Measurements from ENCODE around the gene SLC46A3. TPM values are rescaled to one million over a fixed set of nuclear protein-coding genes. Genes with fewer than 3 reads are reported as not detected.

Gene SLC46A3
- total RNA-seq, 4 donors from 2014 or later = 10.9 to 23.5 (median 13.3) TPM

GRCh38 chr13:28655561-28655960, 63.2 kb downstream of the SLC46A3 start:
- TF ChIP-seq, protein P1, sequence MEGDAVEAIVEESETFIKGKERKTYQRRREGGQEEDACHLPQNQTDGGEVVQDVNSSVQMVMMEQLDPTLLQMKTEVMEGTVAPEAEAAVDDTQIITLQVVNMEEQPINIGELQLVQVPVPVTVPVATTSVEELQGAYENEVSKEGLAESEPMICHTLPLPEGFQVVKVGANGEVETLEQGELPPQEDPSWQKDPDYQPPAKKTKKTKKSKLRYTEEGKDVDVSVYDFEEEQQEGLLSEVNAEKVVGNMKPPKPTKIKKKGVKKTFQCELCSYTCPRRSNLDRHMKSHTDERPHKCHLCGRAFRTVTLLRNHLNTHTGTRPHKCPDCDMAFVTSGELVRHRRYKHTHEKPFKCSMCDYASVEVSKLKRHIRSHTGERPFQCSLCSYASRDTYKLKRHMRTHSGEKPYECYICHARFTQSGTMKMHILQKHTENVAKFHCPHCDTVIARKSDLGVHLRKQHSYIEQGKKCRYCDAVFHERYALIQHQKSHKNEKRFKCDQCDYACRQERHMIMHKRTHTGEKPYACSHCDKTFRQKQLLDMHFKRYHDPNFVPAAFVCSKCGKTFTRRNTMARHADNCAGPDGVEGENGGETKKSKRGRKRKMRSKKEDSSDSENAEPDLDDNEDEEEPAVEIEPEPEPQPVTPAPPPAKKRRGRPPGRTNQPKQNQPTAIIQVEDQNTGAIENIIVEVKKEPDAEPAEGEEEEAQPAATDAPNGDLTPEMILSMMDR (IDR thresholded peaks at IDR 0.05; ENCODE audit: low read depth) = no peak

GRCh38 chr13:28654276-28654675, 64.5 kb downstream of the SLC46A3 start:
- TF ChIP-seq, protein P1 (IDR thresholded peaks at IDR 0.05; ENCODE audit: low read depth) = no peak

DNA sequence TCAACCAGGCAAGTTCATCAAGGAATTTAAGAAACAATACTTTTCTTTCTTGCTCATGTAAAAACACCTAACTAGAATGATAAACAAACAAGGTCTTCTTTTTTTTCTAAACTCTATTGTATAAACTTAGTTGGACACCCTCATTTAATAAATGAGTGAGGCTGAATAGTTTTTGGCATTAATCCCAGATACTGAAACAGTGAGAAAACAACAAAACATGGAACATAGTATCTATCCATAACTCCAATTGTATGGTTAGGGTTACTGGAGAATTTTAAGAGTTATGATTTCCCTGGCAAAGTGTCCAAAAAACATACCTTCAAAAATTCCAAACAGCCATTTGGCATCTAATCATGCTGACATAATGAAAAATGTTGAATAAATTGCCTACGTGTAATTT, 65.7 kb downstream of the SLC46A3 start:
- TF ChIP-seq, protein P1 (IDR thresholded peaks at IDR 0.05; ENCODE audit: low read depth) = no peak

- TF ChIP-seq, protein P1 (IDR thresholded peaks at IDR 0.05; ENCODE audit: low read depth) = no peak
Measured at GRCh38 chr13:28651810-28652401, 66.9 kb downstream of the SLC46A3 start.

DNA sequence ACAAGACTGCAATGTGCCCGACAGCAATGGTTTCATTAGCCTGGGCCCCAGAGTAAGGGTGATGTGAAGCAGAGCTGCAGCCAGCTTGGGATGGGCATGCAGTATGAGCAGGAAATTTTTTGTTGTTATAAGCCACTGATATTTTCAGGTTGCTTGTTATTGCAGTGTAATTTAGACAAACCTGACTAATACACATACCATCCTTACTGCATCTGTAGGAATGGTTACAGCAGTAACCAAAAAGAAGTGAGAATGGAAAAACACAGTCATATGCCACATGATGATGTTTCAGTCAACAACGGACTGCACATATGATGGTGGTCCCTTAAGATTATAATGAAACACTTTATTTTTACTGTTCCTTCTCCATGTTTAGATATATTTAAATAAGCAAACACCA, 68.5 kb downstream of the SLC46A3 start:
- TF ChIP-seq, protein P1 (IDR thresholded peaks at IDR 0.05; ENCODE audit: low read depth) = no peak

Small RNA genes lying within 50 kb of the gene (small RNA-seq; reads per million reads assigned to genes)
- not detected for gene RNU6-53P

Other genes starting within 250 kb of the SLC46A3 start
- 10 to 100 TPM; 29.9 to 89.5 (median 69.6) TPM for gene FLT1, start 223.8 kb downstream of the SLC46A3 start, total RNA-seq
- gene POMP, start 59.8 kb downstream of the SLC46A3 start, total RNA-seq = 100 to 1,000 TPM in 1 of 4 donors, 10 to 100 TPM in 3; 53.3 to 131 (median 65.3) TPM
- not detected for gene MTUS2, start 101.4 kb upstream of the SLC46A3 start, total RNA-seq

Measured in subcutaneous adipose tissue (tissue), 4 donors.